Ovary (tissue), 9 donors: ENCODE measurements around the gene GRIA2. TPM values are rescaled to one million over a fixed set of nuclear protein-coding genes. Genes with fewer than 3 reads are reported as not detected.
"Not testable (repeated sequence)": the region's sequence is repeated elsewhere in the genome, so short reads cannot be mapped to it uniquely, and the experiment has no call there.

Experiments
- DNase-seq, 5 donors: peaks; one replicate each; pipeline ENCODE4 v3.0.0-alpha.2; 2019 to 2020
- H3K27ac ChIP-seq, 2 donors: fragments of 200-600 bp; one replicate each; pipeline versions ENCODE4 v1.5.1 to v1.8.0; 2019 to 2022
- H3K27me3 ChIP-seq: fragments of 200-600 bp; one replicate; pipeline ENCODE4 v1.8.0; 2022
- H3K36me3 ChIP-seq: fragments of 200-600 bp; sonication (generic); one replicate; pipeline ENCODE4 v1.5.1; 2019
- H3K4me1 ChIP-seq: one replicate; pipeline ENCODE4 v1.8.1; 2013; ENCODE audit warnings: mild to moderate bottlenecking, moderate library complexity; ENCODE audit not compliant: insufficient read depth
- H3K4me3 ChIP-seq: fragments of 200-600 bp; sonication (generic); one replicate; pipeline ENCODE4 v1.5.1; 2017
- H3K9me3 ChIP-seq, 2 donors: fragments of 200-600 bp in 1 of 2; sonication (generic) in 1 of 2; one replicate each; pipeline versions ENCODE4 v1.5.1 to v1.8.1; 2013 to 2019; ENCODE audit warnings: mild to moderate bottlenecking in 1 of 2, moderate library complexity in 1 of 2
- CTCF ChIP-seq, 3 donors: fragments of 450-650 bp in 2 of 3; fragments of 200-600 bp in 1 of 3; IDR thresholded peaks; one replicate each; pipeline versions ENCODE4 v1.5.1 to v1.8.0; 2016 to 2022; ENCODE audit warnings: antibody characterized with exemption in 3 of 3, mild to moderate bottlenecking in 1 of 3
- EP300 ChIP-seq: sonication (generic); formaldehyde crosslinking; IDR thresholded peaks from one replicate; pipeline ENCODE4 v1.6.1; 2017; ENCODE audit warnings: antibody characterized with exemption
- POLR2A ChIP-seq: fragments of 450-650 bp; IDR thresholded peaks from one replicate; pipeline ENCODE4 v1.6.1; 2017; ENCODE audit warnings: antibody characterized with exemption, mild to moderate bottlenecking, moderate library complexity
- WGBS, 3 donors: extraction: QIAGEN DNeasy Blood & Tissue Kit in 1 of 3; methylation state at CpG; one replicate each; pipeline versions ENCODE4 v1.1.5 to v1.1.7; 2013 to 2017; 5-methylcytosine and 5-hydroxymethylcytosine counted together
- intact Hi-C, 4 donors: fragments of 100-400 bp; cut with DNase I; formaldehyde crosslinking; loops; one replicate each; pipeline versions ENCODE4 v1.11.0 to v1.15.1; 2022 to 2023
- polyA plus RNA-seq, 2 donors: library from polyadenylated mRNA; stranded (reverse); fragments of 200-250 nt in 1 of 2; fragments of 350-450 nt in 1 of 2; fragmentation: Illumina TruSeq in 1 of 2; extraction: RNeasy Lipid Tissue Mini Kit (QIAGEN cat#74804) in 1 of 2; gene quantifications; one replicate each; pipeline ENCODE4 v1.2.3, GENCODE V29; 2013 to 2014
- total RNA-seq, 7 donors: library from RNA; depleted of rRNA in 2 of 7; stranded (reverse); fragments of >200 nt in 2 of 7; fragmentation: NEBNext Ultra II Directional in 3 of 7; extraction: Animal tissue kit (Norgen Biotek cat#: 25700) in 3 of 7; gene quantifications; one replicate each; pipeline versions ENCODE4 v1.1.0 to v1.2.4, GENCODE V29; 2016 to 2023
- donor health status: DM: no; HTN: no; CAD: no; lungs with moderate emphysema.
- donor health status: DM: no; HTN: no; CAD: no.
- donor health status: Bipolar disorder and iron deficiency.
- donor health status: DM: yes; HTN: yes; CAD: no.
- donor health status: DM: no; HTN: no; CAD: no.
- donor health status: DM: yes; HTN: yes; CAD: no.

GRIA2 gene
- total and polyA plus RNA-seq, 9 donors: 0.04 to 4.8 (median 1.00) TPM; not detected in 2

- H3K4me1 ChIP-seq: no peaks in the 10 kb centered on the region
- no peaks in the 10 kb centered on the region for H3K27me3 ChIP-seq
- TF ChIP-seq EP300 (no peak), CTCF (IDR thresholded peaks at IDR 0.05) (no peak), POLR2A (no peak)
- no peaks in the 10 kb centered on the region for H3K9me3 ChIP-seq
- H3K27ac ChIP-seq: no peak overlapping the region
- no peak overlapping the region for H3K4me3 ChIP-seq
- intact Hi-C loops: no loop called here
- no peaks in the 10 kb centered on the region for H3K36me3 ChIP-seq
- 82 to 83% (median 82%) methylated on average over 2 of the region's 2 CpGs for WGBS, 3 donors
- no peak for DNase-seq
Measured at GRCh38 chr4:157231525-157231924, 11.0 kb downstream of the GRIA2 start.

GRCh38 chr4:157242871-157243270 is 22.3 kb downstream of the GRIA2 start:
- no peaks in the 10 kb centered on the region for H3K9me3 ChIP-seq
- TF ChIP-seq POLR2A (no peak), EP300 (no peak)
- H3K27ac ChIP-seq: no peak overlapping the region
- H3K4me1 ChIP-seq: no peaks in the 10 kb centered on the region
- H3K36me3 ChIP-seq: no peaks in the 10 kb centered on the region
- intact Hi-C loops: no loop called here
- H3K4me3 ChIP-seq: no peak overlapping the region
- no peak for DNase-seq
- H3K27me3 ChIP-seq: no peaks in the 10 kb centered on the region

- no peaks in the 10 kb centered on the region for H3K9me3 ChIP-seq
- no peak for DNase-seq
- WGBS, 3 donors: 59 to 68% (median 65%) methylated on average over 2 of the region's 2 CpGs
- intact Hi-C loops: no loop called here
- H3K27ac ChIP-seq: no peak overlapping the region
- no peaks in the 10 kb centered on the region for H3K4me1 ChIP-seq
- no peaks in the 10 kb centered on the region for H3K27me3 ChIP-seq
- TF ChIP-seq POLR2A (no peak), CTCF (IDR thresholded peaks at IDR 0.05) (no peak), EP300 (no peak)
- H3K36me3 ChIP-seq: no peaks in the 10 kb centered on the region
- H3K4me3 ChIP-seq: no peak overlapping the region
Measured at GRCh38 chr4:157244348-157244747, 23.8 kb downstream of the GRIA2 start.

GRCh38 chr4:157245351-157245750 is 24.8 kb downstream of the GRIA2 start:
- intact Hi-C loops: no loop called here

GRCh38 chr4:157246964-157247363 is 26.4 kb downstream of the GRIA2 start:
- intact Hi-C loops: no loop called here
- no peak for DNase-seq

More at GRCh38 chr4:157245351-157245750, 24.8 kb downstream of the GRIA2 start:
- TF ChIP-seq EP300 (no peak), POLR2A (no peak)
- no peak for DNase-seq
- Histone ChIP-seq H3K4me1 (no peaks in the 10 kb centered on the region), H3K9me3 (no peaks in the 10 kb centered on the region), H3K4me3 (no peak overlapping the region), H3K36me3 (no peaks in the 10 kb centered on the region), H3K27ac (no peak overlapping the region), H3K27me3 (no peaks in the 10 kb centered on the region)

GRCh38 chr4:157258165-157258564 is 37.6 kb downstream of the GRIA2 start:
- WGBS, 3 donors: 79 to 81% (median 80%) methylated on average over 6 of the region's 6 CpGs
- H3K27me3 ChIP-seq, H3K4me1 ChIP-seq, H3K9me3 ChIP-seq, intact Hi-C loops, H3K27ac ChIP-seq, H3K36me3 ChIP-seq, H3K4me3 ChIP-seq, DNase-seq: not testable (repeated sequence)

More at GRCh38 chr4:157246964-157247363, 26.4 kb downstream of the GRIA2 start:
- H3K4me3 ChIP-seq: no peak overlapping the region
- no peaks in the 10 kb centered on the region for H3K27me3 ChIP-seq
- H3K36me3 ChIP-seq: no peaks in the 10 kb centered on the region
- no peaks in the 10 kb centered on the region for H3K4me1 ChIP-seq
- H3K9me3 ChIP-seq: no peaks in the 10 kb centered on the region
- no peak overlapping the region for H3K27ac ChIP-seq
- TF ChIP-seq CTCF (IDR thresholded peaks at IDR 0.05) (no peak), EP300 (no peak), POLR2A (no peak)
